ENCODE data around the gene OSM.

DNA sequence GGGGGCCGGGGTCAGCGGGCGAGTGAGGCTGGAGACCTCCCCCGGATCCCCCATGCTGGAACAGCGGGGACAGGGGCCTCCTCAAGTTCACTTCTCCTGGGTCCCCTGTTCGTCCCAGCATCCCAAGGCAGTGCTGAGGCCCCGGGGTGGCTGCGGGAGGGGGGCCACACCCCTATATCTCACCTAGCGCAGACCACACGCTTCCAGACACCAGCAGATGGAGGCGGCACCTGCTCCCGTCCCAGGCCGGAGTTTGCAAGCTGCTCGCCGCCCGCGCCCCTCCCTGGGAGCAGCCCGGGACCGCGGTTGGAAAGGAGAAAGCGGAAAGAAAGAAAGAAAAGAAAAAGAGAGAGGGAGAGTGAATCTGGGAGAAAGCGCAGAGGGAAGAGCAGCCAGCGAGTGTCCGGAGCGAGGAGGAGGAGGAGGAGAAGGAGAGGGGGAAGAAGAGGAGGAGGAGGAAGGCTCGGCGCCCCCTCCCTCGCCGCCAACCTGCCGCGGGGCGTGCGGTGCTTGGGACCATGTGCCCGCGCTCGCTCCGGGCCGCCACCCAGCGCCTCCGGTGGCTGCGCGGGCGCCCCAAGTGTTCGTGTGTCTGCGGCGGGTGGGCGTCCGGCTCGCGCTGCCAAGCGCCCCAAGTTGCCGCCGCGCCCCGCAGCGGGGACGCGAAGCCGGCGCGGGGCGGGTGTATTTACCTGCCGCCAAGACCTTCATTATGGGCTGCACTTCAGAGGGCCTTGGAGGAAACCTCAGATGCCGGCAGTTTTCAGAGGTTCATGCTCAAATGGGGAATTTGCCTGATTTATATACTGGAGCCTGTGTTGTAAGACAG is 20.5 kb downstream of the OSM start, which contains the start of gene LIF:
- TF ChIP-seq POLR2AphosphoS5 (IDR thresholded peaks at IDR 0.05), result no peak
- TF ChIP-seq, protein P1, sequence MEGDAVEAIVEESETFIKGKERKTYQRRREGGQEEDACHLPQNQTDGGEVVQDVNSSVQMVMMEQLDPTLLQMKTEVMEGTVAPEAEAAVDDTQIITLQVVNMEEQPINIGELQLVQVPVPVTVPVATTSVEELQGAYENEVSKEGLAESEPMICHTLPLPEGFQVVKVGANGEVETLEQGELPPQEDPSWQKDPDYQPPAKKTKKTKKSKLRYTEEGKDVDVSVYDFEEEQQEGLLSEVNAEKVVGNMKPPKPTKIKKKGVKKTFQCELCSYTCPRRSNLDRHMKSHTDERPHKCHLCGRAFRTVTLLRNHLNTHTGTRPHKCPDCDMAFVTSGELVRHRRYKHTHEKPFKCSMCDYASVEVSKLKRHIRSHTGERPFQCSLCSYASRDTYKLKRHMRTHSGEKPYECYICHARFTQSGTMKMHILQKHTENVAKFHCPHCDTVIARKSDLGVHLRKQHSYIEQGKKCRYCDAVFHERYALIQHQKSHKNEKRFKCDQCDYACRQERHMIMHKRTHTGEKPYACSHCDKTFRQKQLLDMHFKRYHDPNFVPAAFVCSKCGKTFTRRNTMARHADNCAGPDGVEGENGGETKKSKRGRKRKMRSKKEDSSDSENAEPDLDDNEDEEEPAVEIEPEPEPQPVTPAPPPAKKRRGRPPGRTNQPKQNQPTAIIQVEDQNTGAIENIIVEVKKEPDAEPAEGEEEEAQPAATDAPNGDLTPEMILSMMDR (IDR thresholded peaks at IDR 0.05), result peak in 1 of 3 experiments; percentile 9
- no peak for TF ChIP-seq POLR2A (IDR thresholded peaks at IDR 0.05; ENCODE audit: low read depth)
